K562 (cell line): ENCODE results near the gene ZSCAN22. TPM values are rescaled to one million over a fixed set of nuclear protein-coding genes. Genes with fewer than 3 reads are reported as not detected.

Experiments used
- CHD2 ChIP-seq: IDR thresholded peaks from 2 replicates; pipeline ENCODE4 v1.6.1; 2011; ENCODE audit warnings: low read depth, low read length
- EP300 ChIP-seq: IDR thresholded peaks from 2 replicates; pipeline ENCODE4 v1.6.1; 2012; ENCODE audit warnings: low read length, improper control_type of control experiment
- HNRNPL ChIP-seq: fragments of 200-400 bp; formaldehyde crosslinking; IDR thresholded peaks from 2 replicates; pipeline ENCODE4 v1.6.1; 2017; ENCODE audit warnings: low read depth, mild to moderate bottlenecking, low read length
- MXI1 ChIP-seq: IDR thresholded peaks from 2 replicates; pipeline ENCODE4 v1.6.1; 2011; ENCODE audit warnings: low read depth, mild to moderate bottlenecking, improper control_type of control experiment, low read length
- NR2C2 ChIP-seq, 2 experiments: fragments of 200-800 bp in 1 of 2; sonication (Bioruptor generic) in 1 of 2; sonication (generic) in 1 of 2; formaldehyde crosslinking in 1 of 2; IDR thresholded peaks; 2 replicates each; pipeline versions ENCODE4 v1.6.1 to v1.8.0; 2016 to 2022; ENCODE audit warnings: mild to moderate bottlenecking in 1 of 2, missing compliant biosample characterization in 1 of 2, missing genetic modification characterization in 1 of 2, missing genetic modification reagents in 1 of 2
- SIN3A ChIP-seq, 2 experiments: fragments of 150-350 bp in 1 of 2; IDR thresholded peaks; 2 replicates each; pipeline ENCODE4 v1.6.1; 2011 to 2016; ENCODE audit warnings: borderline replicate concordance in 2 of 2, low read depth in 2 of 2, low read length in 2 of 2, mild to moderate bottlenecking in 2 of 2, moderate library complexity in 2 of 2; ENCODE audit not compliant: control insufficient read depth in 1 of 2
- SLC30A9 ChIP-seq: fragments of 250-450 bp; sonication (Bioruptor Pico); IDR thresholded peaks from 2 replicates; pipeline ENCODE4 v1.8.0; 2022; ENCODE audit warnings: mild to moderate bottlenecking, moderate library complexity
- TOE1 ChIP-seq, 2 experiments: fragments of 450-650 bp in 1 of 2; sonication (generic) in 1 of 2; formaldehyde crosslinking in 1 of 2; IDR thresholded peaks; 2 replicates each; pipeline versions ENCODE4 v1.7.1 to v1.8.0; 2016 to 2022; ENCODE audit warnings: borderline replicate concordance in 2 of 2, mild to moderate bottlenecking in 2 of 2, antibody characterized with exemption in 1 of 2, inconsistent platforms in 1 of 2, low read depth in 1 of 2, missing genetic modification reagents in 1 of 2, moderate library complexity in 1 of 2
- ZEB2 ChIP-seq: fragments of 450-650 bp; IDR thresholded peaks from 2 replicates; pipeline ENCODE4 v1.6.1; 2016
- ZFP30 ChIP-seq: fragments of 250-450 bp; sonication (Bioruptor Pico); IDR thresholded peaks from 2 replicates; pipeline ENCODE4 v1.8.0; 2022; ENCODE audit warnings: moderate library complexity, mild to moderate bottlenecking, inconsistent platforms, borderline replicate concordance
- ZNF224 ChIP-seq: sonication (generic); formaldehyde crosslinking; IDR thresholded peaks from 2 replicates; pipeline ENCODE4 v1.8.0; 2022; ENCODE audit warnings: mild to moderate bottlenecking, missing genetic modification reagents
- ZNF76 ChIP-seq: fragments of 250-450 bp; sonication (Bioruptor Pico); IDR thresholded peaks from 2 replicates; pipeline ENCODE4 v1.4.0; 2020; ENCODE audit warnings: mild to moderate bottlenecking, moderate library complexity, borderline replicate concordance
- ZNF766 ChIP-seq: fragments of 200-800 bp; sonication (Bioruptor generic); conservative IDR thresholded peaks from 2 replicates; pipeline ENCODE4 v1.6.1; 2016; ENCODE audit warnings: missing genetic modification characterization, missing compliant biosample characterization
- ZNF77 ChIP-seq: fragments of 250-450 bp; sonication (Bioruptor Pico); IDR thresholded peaks from 2 replicates; pipeline ENCODE4 v1.5.0; 2020
- polyA plus RNA-seq, 8 experiments: library from polyadenylated mRNA; depleted of rRNA in 4 of 8; stranded (reverse) in 5 of 8; unstranded in 3 of 8; fragments of >200 nt; fragmentation: Nextera tagmentation in 2 of 8; fragmentation: Illumina TruSeq in 1 of 8; extraction: Ambion mirVana in 2 of 8; extraction: Trizol in 1 of 8; gene quantifications; 2 replicates each; pipeline versions ENCODE4 v1.2.1 to v1.2.3, GENCODE V29; 2011 to 2014; ENCODE audit warnings: inconsistent platforms in 1 of 8, missing spikeins in 1 of 8
- total RNA-seq, 7 experiments: library from RNA; depleted of rRNA in 6 of 7; stranded (reverse); fragments of >200 nt in 6 of 7; fragmentation: Illumina TruSeq in 2 of 7; extraction: Trizol in 2 of 7; gene quantifications; 2 replicates each; pipeline versions ENCODE4 v1.2.1 to v1.2.3, GENCODE V29; 2011 to 2021; ENCODE audit warnings: low replicate concordance in 1 of 7
- TF ChIP-seq, protein P1 (sequence below): fragments of 250-450 bp; sonication (Bioruptor Pico); IDR thresholded peaks from 2 replicates; pipeline ENCODE4 v1.4.0; 2020
- TF ChIP-seq, protein P2 (sequence below), 2 experiments: IDR thresholded peaks in 1 of 2; conservative IDR thresholded peaks in 1 of 2; 2 replicates each; pipeline ENCODE4 v1.6.1; 2016; ENCODE audit warnings: low read depth in 2 of 2, mild to moderate bottlenecking in 1 of 2, missing compliant biosample characterization in 1 of 2, missing genetic modification characterization in 1 of 2, moderate library complexity in 1 of 2

The ZSCAN22 gene
- total and polyA plus RNA-seq, 9 of the 15 experiments (the other 6 are each of a cell fraction or from before 2014, with no cell fraction given): 0.98 to 5.3 (median 3.0) TPM

DNA sequence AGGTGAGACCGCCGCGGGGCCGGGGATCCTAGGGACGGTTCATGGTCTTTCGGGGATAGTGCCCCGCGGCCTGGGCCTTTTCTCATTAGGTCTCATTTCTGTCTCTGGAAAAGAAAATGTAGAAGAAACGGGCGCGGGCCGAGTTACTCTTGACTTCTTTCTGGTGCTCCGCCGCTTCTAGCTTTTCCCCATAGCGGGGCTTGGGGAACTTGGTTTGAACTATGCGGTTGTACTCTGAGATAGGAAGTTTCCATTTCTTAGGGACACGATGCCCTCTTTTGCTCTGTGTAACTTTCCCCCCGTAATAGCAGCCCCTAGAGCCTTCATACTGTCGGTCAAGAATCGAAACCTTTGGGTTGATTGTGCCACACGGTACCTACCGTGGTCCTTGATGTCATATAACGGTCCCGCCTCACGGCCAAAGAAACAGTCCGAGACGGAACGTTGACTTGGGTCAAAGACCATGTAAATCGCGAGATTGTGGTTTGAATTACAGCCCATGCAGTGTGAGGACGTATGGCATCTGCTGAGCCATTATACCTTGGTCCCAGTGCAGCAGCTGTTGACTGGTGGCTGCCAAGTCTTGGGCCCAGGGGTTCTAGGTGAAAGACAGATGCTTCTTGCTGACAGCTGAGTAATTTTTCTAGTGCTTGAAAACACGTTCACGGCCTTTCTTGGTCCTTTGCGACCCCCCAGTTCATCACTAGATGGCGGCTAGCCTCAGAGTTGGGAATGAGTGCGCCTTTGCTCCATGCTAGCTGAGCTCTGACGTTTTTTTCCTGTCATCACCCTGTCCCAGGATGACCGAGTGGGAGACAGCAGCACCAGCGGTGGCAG lies 60.8 kb downstream of the ZSCAN22 start (continued):
- 0 out of 2 replicates have a peak, but pooled peaks have one; percentile 54 for TF ChIP-seq ZNF224 (CRISPR knock-in tag)
- no peak for TF ChIP-seq NR2C2 (CRISPR knock-in tag; IDR thresholded peaks at IDR 0.05)
- TF ChIP-seq NR2C2 (tag; IDR thresholded peaks at IDR 0.05): peak; percentile 92
- no peak for TF ChIP-seq SLC30A9
- TF ChIP-seq ZEB2: peak; percentile 14; the same call in 1 of the 2 replicates
- no peak for TF ChIP-seq EP300
- TF ChIP-seq ZNF766 (CRISPR knock-in tag): no peak
- no peak for TF ChIP-seq ZNF76 (CRISPR knock-in tag)
- TF ChIP-seq MXI1: no peak
- TF ChIP-seq, protein P1, sequence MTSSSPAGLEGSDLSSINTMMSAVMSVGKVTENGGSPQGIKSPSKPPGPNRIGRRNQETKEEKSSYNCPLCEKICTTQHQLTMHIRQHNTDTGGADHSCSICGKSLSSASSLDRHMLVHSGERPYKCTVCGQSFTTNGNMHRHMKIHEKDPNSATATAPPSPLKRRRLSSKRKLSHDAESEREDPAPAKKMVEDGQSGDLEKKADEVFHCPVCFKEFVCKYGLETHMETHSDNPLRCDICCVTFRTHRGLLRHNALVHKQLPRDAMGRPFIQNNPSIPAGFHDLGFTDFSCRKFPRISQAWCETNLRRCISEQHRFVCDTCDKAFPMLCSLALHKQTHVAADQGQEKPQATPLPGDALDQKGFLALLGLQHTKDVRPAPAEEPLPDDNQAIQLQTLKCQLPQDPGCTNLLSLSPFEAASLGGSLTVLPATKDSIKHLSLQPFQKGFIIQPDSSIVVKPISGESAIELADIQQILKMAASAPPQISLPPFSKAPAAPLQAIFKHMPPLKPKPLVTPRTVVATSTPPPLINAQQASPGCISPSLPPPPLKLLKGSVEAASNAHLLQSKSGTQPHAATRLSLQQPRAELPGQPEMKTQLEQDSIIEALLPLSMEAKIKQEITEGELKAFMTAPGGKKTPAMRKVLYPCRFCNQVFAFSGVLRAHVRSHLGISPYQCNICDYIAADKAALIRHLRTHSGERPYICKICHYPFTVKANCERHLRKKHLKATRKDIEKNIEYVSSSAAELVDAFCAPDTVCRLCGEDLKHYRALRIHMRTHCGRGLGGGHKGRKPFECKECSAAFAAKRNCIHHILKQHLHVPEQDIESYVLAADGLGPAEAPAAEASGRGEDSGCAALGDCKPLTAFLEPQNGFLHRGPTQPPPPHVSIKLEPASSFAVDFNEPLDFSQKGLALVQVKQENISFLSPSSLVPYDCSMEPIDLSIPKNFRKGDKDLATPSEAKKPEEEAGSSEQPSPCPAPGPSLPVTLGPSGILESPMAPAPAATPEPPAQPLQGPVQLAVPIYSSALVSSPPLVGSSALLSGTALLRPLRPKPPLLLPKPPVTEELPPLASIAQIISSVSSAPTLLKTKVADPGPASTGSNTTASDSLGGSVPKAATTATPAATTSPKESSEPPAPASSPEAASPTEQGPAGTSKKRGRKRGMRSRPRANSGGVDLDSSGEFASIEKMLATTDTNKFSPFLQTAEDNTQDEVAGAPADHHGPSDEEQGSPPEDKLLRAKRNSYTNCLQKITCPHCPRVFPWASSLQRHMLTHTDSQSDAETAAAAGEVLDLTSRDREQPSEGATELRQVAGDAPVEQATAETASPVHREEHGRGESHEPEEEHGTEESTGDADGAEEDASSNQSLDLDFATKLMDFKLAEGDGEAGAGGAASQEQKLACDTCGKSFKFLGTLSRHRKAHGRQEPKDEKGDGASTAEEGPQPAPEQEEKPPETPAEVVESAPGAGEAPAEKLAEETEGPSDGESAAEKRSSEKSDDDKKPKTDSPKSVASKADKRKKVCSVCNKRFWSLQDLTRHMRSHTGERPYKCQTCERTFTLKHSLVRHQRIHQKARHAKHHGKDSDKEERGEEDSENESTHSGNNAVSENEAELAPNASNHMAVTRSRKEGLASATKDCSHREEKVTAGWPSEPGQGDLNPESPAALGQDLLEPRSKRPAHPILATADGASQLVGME: no peak
- no peak for TF ChIP-seq ZFP30 (CRISPR knock-in tag)
- TF ChIP-seq, protein P2, sequence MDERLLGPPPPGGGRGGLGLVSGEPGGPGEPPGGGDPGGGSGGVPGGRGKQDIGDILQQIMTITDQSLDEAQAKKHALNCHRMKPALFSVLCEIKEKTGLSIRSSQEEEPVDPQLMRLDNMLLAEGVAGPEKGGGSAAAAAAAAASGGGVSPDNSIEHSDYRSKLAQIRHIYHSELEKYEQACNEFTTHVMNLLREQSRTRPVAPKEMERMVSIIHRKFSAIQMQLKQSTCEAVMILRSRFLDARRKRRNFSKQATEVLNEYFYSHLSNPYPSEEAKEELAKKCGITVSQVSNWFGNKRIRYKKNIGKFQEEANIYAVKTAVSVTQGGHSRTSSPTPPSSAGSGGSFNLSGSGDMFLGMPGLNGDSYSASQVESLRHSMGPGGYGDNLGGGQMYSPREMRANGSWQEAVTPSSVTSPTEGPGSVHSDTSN (CRISPR knock-in tag; IDR thresholded peaks at IDR 0.05; ENCODE audit: low read depth): no peak
- TF ChIP-seq, protein P2 (tag; conservative IDR thresholded peaks at IDR 0.05; ENCODE audit: low read depth): 0 out of 2 replicates have a peak, but pooled peaks have one; percentile 32
- TF ChIP-seq HNRNPL: 0 out of 2 replicates have a peak, but pooled peaks have one; percentile 9
- TF ChIP-seq TOE1 (IDR thresholded peaks at IDR 0.05; ENCODE audit: borderline replicate concordance): no peak
- TF ChIP-seq TOE1 (CRISPR knock-in tag; IDR thresholded peaks at IDR 0.05; ENCODE audit: borderline replicate concordance, low read depth): no peak
- TF ChIP-seq SIN3A (IDR thresholded peaks at IDR 0.05; ENCODE audit: borderline replicate concordance in 2 of 2, control insufficient read depth in 1 of 2, low read depth in 2 of 2, low read length in 2 of 2): peak in 1 of 2 experiments; percentile 39; a peak in 1 of 4 replicates
- no peak for TF ChIP-seq CHD2
- TF ChIP-seq ZNF77 (CRISPR knock-in tag): no peak
